ENCODE results near the gene PDSS1.

Gene PDSS1

DNA sequence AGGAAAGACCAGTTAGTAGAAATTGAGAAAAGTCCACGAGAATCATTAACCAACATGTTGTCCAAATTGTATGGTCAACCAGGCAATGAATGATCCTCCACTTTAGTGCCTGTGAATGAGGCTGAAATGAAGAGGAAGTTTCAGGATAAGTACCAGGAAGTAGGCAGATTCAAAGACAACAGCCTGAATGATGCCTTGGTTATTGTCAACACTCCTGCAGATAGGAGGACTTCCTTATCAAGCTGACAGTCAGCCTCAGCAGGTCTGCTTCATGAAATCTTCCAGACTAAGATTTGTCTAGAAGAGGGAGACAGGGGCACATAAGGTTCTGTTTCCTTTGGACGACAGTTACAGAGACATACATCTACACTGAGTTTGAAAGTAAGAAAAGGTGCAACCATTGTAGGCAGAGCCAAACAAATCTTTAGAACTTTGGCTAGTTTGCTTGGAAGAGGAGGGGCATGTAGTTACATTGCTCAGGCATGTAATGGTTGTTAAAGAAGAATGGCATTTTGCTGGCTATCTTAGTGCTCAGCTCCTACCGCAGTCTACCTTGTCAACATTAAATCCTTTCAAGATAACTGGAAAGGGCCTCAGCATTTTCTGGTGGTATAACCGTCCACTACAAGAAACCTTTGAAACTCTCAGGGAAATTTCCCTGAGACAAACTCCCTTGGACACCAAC lies 81.8 kb downstream of the PDSS1 start:
- Histone ChIP-seq H3K27ac (replicated peaks) (no peak overlapping the region), H3K27me3 (ENCODE audit: insufficient read depth, poor library complexity, severe bottlenecking) (no peaks in the 10 kb centered on the region), H3K4me3 (replicated peaks; ENCODE audit: insufficient read depth, low read length) (no peak overlapping the region)
- TF ChIP-seq REST (IDR thresholded peaks at IDR 0.05; ENCODE audit: insufficient replicate concordance, low read depth) (no peak), SPI1 (IDR thresholded peaks at IDR 0.05; ENCODE audit: borderline replicate concordance, low read depth) (no peak; the same call in 1 of the 2 replicates), GABPA (IDR thresholded peaks at IDR 0.05; ENCODE audit: low read depth) (no peak), CTCF (IDR thresholded peaks at IDR 0.05; ENCODE audit: insufficient read depth, low read length) (no peak), POLR2AphosphoS5 (IDR thresholded peaks at IDR 0.05; ENCODE audit: low read depth) (no peak)
- peak in 1 of 2 experiments; percentile 22 for DNase-seq (ENCODE audit: low read depth in 1 of 2, low spot score in 1 of 2)

- no peak for DNase-seq (ENCODE audit: low read depth in 1 of 2, low spot score in 1 of 2)
- no peak for TF ChIP-seq POLR2AphosphoS5 (IDR thresholded peaks at IDR 0.05; ENCODE audit: low read depth)
- no peak for TF ChIP-seq REST (IDR thresholded peaks at IDR 0.05; ENCODE audit: insufficient replicate concordance, low read depth)
- TF ChIP-seq SPI1 (IDR thresholded peaks at IDR 0.05; ENCODE audit: borderline replicate concordance, low read depth): no peak
- TF ChIP-seq GABPA (IDR thresholded peaks at IDR 0.05; ENCODE audit: low read depth): no peak
- no peak for TF ChIP-seq CTCF (IDR thresholded peaks at IDR 0.05; ENCODE audit: insufficient read depth, low read length)
- no peak overlapping the region for H3K27ac ChIP-seq (replicated peaks)
- H3K4me3 ChIP-seq (replicated peaks; ENCODE audit: insufficient read depth, low read length): no peak overlapping the region
- H3K27me3 ChIP-seq (ENCODE audit: insufficient read depth, poor library complexity, severe bottlenecking): no peaks in the 10 kb centered on the region
These were observed 82.7 kb downstream of the PDSS1 start for GRCh38 chr10:26780106-26780792.

DNA sequence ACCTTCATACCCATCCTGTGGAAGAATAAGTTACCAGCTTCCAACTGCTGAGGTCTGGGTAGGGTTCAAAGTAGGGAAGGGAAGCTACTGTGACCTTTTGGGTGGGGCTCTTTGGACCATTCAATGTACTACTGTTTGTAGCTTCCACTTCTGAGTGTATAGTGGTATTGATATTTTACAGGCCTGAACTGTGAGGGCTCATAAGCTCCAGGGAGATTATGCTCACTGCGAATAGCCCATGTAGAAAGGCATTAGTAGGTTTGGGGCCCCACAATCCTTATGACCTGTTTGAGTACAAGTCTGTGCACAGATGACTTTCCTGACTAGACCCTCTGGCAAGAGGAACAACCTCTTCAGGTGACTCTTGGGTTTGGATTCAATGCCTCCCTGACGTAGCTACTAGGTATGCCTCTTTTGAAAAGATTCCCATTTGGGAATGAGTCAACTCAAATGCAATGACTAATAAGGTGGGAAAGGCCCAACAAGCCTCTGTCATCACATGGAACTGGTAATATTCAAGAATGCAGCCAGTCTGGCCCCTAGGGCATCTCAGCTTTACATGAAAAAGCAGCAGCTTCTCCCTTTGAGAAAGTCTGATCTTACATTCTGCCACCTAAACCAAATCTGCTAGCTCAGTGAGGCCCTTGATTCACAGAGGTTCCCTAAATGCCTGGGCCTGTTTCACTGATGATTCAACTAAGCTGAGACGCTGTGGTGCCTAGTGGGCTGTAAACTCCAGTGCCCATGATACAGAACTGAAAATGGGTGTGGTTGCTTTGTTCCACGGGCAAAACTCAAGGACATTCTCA lies 83.5 kb downstream of the PDSS1 start:
- no peak overlapping the region for H3K4me3 ChIP-seq (replicated peaks; ENCODE audit: insufficient read depth, low read length)
- H3K27me3 ChIP-seq (ENCODE audit: insufficient read depth, poor library complexity, severe bottlenecking): no peaks in the 10 kb centered on the region
- DNase-seq (ENCODE audit: low read depth in 1 of 2, low spot score in 1 of 2): no peak
- TF ChIP-seq GABPA (IDR thresholded peaks at IDR 0.05; ENCODE audit: low read depth) (no peak), CTCF (IDR thresholded peaks at IDR 0.05; ENCODE audit: insufficient read depth, low read length) (no peak), POLR2AphosphoS5 (IDR thresholded peaks at IDR 0.05; ENCODE audit: low read depth) (no peak), REST (IDR thresholded peaks at IDR 0.05; ENCODE audit: insufficient replicate concordance, low read depth) (no peak)
- H3K27ac ChIP-seq (replicated peaks): no peak overlapping the region
